Suprapubic skin (tissue), 4 donors: ENCODE measurements around the gene CEP170B. TPM values are rescaled to one million over a fixed set of nuclear protein-coding genes. Genes with fewer than 3 reads are reported as not detected.

Experiments
- DNase-seq, 2 donors: peaks; one replicate each; pipeline ENCODE4 v3.0.0-alpha.2; 2019; ENCODE audit warnings: low spot score in 2 of 2
- H3K27ac ChIP-seq: fragments of 200-600 bp; sonication (generic); one replicate; pipeline ENCODE4 v1.5.1; 2019
- H3K27me3 ChIP-seq: fragments of 200-600 bp; sonication (generic); one replicate; pipeline ENCODE4 v1.5.1; 2019
- H3K36me3 ChIP-seq: fragments of 200-600 bp; sonication (generic); one replicate; pipeline ENCODE4 v1.5.1; 2019
- H3K4me1 ChIP-seq: fragments of 200-600 bp; sonication (generic); one replicate; pipeline ENCODE4 v1.5.1; 2019
- H3K4me3 ChIP-seq: fragments of 200-600 bp; sonication (generic); one replicate; pipeline ENCODE4 v1.5.1; 2019; ENCODE audit warnings: mild to moderate bottlenecking
- H3K9me3 ChIP-seq: fragments of 200-600 bp; sonication (generic); one replicate; pipeline ENCODE4 v1.5.1; 2019
- EP300 ChIP-seq: sonication (generic); formaldehyde crosslinking; IDR thresholded peaks from one replicate; pipeline ENCODE4 v1.6.1; 2017; ENCODE audit warnings: antibody characterized with exemption
- POLR2A ChIP-seq, 2 donors: fragments of 450-650 bp; IDR thresholded peaks; one replicate each; pipeline ENCODE4 v1.6.1; 2017; ENCODE audit warnings: antibody characterized with exemption in 2 of 2, mild to moderate bottlenecking in 2 of 2, moderate library complexity in 2 of 2
- POLR2AphosphoS5 ChIP-seq, 3 donors: sonication (generic); formaldehyde crosslinking; IDR thresholded peaks; one replicate each; pipeline ENCODE4 v1.6.1; 2017; ENCODE audit warnings: antibody characterized with exemption in 3 of 3
- WGBS: methylation state at CpG from one replicate; pipeline ENCODE4 v1.1.5; 2018; 5-methylcytosine and 5-hydroxymethylcytosine counted together
- total RNA-seq, 4 donors: library from RNA; depleted of rRNA; stranded (reverse); fragments of >200 nt; gene quantifications; one replicate each; pipeline ENCODE4 v1.1.0, GENCODE V29; 2016
- TF ChIP-seq, protein P1 (sequence below), 2 donors: fragments of 200-600 bp in 1 of 2; fragments of 450-650 bp in 1 of 2; sonication (generic) in 1 of 2; IDR thresholded peaks; one replicate each; pipeline ENCODE4 v1.5.1; 2016 to 2019; ENCODE audit warnings: antibody characterized with exemption in 2 of 2, mild to moderate bottlenecking in 1 of 2, moderate library complexity in 1 of 2

Gene CEP170B
- total RNA-seq, 4 donors from 2014 or later = 53.3 to 70.1 (median 60.4) TPM

- DNase-seq = no peak
- Histone ChIP-seq H3K4me1 (peaks cover 42% of the 10 kb centered on the region), H3K4me3 (peak overlapping the region; percentile 2), H3K36me3 (peaks cover 23% of the 10 kb centered on the region), H3K27ac (peak overlapping the region; percentile 32), H3K9me3 (no peaks in the 10 kb centered on the region), H3K27me3 (no peaks in the 10 kb centered on the region)
- WGBS = 45% methylated on average over 3 of the region's 13 CpGs
- no peak for TF ChIP-seq EP300
- TF ChIP-seq POLR2AphosphoS5 (IDR thresholded peaks at IDR 0.05) = no peak
- TF ChIP-seq, protein P1, sequence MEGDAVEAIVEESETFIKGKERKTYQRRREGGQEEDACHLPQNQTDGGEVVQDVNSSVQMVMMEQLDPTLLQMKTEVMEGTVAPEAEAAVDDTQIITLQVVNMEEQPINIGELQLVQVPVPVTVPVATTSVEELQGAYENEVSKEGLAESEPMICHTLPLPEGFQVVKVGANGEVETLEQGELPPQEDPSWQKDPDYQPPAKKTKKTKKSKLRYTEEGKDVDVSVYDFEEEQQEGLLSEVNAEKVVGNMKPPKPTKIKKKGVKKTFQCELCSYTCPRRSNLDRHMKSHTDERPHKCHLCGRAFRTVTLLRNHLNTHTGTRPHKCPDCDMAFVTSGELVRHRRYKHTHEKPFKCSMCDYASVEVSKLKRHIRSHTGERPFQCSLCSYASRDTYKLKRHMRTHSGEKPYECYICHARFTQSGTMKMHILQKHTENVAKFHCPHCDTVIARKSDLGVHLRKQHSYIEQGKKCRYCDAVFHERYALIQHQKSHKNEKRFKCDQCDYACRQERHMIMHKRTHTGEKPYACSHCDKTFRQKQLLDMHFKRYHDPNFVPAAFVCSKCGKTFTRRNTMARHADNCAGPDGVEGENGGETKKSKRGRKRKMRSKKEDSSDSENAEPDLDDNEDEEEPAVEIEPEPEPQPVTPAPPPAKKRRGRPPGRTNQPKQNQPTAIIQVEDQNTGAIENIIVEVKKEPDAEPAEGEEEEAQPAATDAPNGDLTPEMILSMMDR (IDR thresholded peaks at IDR 0.05) = no peak
- no peak for TF ChIP-seq POLR2A (IDR thresholded peaks at IDR 0.05)
These were observed 8.4 kb downstream of the CEP170B start for GRCh38 chr14:104873380-104874055.

- WGBS = 20% methylated on average over 1 of the region's 8 CpGs
- TF ChIP-seq EP300 (no peak), POLR2AphosphoS5 (IDR thresholded peaks at IDR 0.05) (no peak), POLR2A (IDR thresholded peaks at IDR 0.05) (no peak)
- TF ChIP-seq, protein P1 (IDR thresholded peaks at IDR 0.05) = no peak
- H3K27ac ChIP-seq = no peak overlapping the region
These were observed 9.1 kb downstream of the CEP170B start for GRCh38 chr14:104874110-104874531.

GRCh38 chr14:104874571-104875411, 9.7 kb downstream of the CEP170B start:
- DNase-seq = no peak
- Histone ChIP-seq H3K4me1 (peaks cover 43% of the 10 kb centered on the region), H3K27me3 (no peaks in the 10 kb centered on the region), H3K9me3 (no peaks in the 10 kb centered on the region), H3K27ac (no peak overlapping the region), H3K36me3 (peaks cover 26% of the 10 kb centered on the region), H3K4me3 (no peak overlapping the region)
- TF ChIP-seq, protein P1 (IDR thresholded peaks at IDR 0.05) = no peak
- TF ChIP-seq POLR2AphosphoS5 (IDR thresholded peaks at IDR 0.05) (no peak), POLR2A (IDR thresholded peaks at IDR 0.05) (no peak)
- 78% methylated on average over 4 of the region's 16 CpGs for WGBS

More at GRCh38 chr14:104874110-104874531, 9.1 kb downstream of the CEP170B start:
- Histone ChIP-seq H3K27me3 (no peaks in the 10 kb centered on the region), H3K36me3 (peaks cover 28% of the 10 kb centered on the region), H3K4me3 (no peak overlapping the region), H3K9me3 (no peaks in the 10 kb centered on the region), H3K4me1 (peaks cover 43% of the 10 kb centered on the region)
- no peak for DNase-seq

DNA sequence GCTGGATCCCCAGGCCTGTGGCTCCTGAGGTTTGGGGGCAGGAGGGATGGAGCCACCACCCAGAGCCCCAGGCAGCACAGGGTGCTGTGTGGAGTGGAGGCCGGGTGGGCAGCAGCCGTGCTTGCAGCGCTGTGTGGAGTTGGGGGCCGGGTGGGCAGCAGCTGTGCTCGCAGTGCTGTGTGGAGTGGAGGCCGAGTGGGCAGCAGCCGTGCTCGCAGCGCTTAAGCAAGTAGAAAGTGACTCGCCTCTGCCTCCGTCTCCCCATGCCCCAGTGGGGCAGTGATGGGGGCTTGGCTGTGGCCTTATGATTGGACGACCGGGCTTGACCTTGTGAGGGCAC, 10.3 kb downstream of the CEP170B start:
- Histone ChIP-seq H3K27ac (no peak overlapping the region), H3K4me3 (no peak overlapping the region), H3K9me3 (no peaks in the 10 kb centered on the region), H3K27me3 (no peaks in the 10 kb centered on the region), H3K4me1 (peaks cover 42% of the 10 kb centered on the region), H3K36me3 (peaks cover 29% of the 10 kb centered on the region)
- TF ChIP-seq EP300 (no peak), POLR2A (IDR thresholded peaks at IDR 0.05) (no peak), POLR2AphosphoS5 (IDR thresholded peaks at IDR 0.05) (no peak)
- TF ChIP-seq, protein P1 (IDR thresholded peaks at IDR 0.05) = no peak
- DNase-seq = no peak
- WGBS = 86% methylated on average over 11 of the region's 13 CpGs

GRCh38 chr14:104875811-104876210, 10.7 kb downstream of the CEP170B start:
- TF ChIP-seq EP300 = no peak
- TF ChIP-seq POLR2AphosphoS5 (IDR thresholded peaks at IDR 0.05) = no peak
- TF ChIP-seq, protein P1 (IDR thresholded peaks at IDR 0.05) = no peak
- no peak for TF ChIP-seq POLR2A (IDR thresholded peaks at IDR 0.05)
- DNase-seq = no peak
- no peaks in the 10 kb centered on the region for H3K9me3 ChIP-seq
- H3K36me3 ChIP-seq = peaks cover 31% of the 10 kb centered on the region
- no peak overlapping the region for H3K27ac ChIP-seq
- no peaks in the 10 kb centered on the region for H3K27me3 ChIP-seq
- H3K4me1 ChIP-seq = peaks cover 40% of the 10 kb centered on the region
- no peak overlapping the region for H3K4me3 ChIP-seq
- WGBS = 89% methylated on average over 5 of the region's 8 CpGs
